Measurements from ENCODE around the gene WDPCP.

- TF ChIP-seq, protein P1, sequence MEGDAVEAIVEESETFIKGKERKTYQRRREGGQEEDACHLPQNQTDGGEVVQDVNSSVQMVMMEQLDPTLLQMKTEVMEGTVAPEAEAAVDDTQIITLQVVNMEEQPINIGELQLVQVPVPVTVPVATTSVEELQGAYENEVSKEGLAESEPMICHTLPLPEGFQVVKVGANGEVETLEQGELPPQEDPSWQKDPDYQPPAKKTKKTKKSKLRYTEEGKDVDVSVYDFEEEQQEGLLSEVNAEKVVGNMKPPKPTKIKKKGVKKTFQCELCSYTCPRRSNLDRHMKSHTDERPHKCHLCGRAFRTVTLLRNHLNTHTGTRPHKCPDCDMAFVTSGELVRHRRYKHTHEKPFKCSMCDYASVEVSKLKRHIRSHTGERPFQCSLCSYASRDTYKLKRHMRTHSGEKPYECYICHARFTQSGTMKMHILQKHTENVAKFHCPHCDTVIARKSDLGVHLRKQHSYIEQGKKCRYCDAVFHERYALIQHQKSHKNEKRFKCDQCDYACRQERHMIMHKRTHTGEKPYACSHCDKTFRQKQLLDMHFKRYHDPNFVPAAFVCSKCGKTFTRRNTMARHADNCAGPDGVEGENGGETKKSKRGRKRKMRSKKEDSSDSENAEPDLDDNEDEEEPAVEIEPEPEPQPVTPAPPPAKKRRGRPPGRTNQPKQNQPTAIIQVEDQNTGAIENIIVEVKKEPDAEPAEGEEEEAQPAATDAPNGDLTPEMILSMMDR (IDR thresholded peaks at IDR 0.05), result no peak
- no peak for TF ChIP-seq EZH2 (IDR thresholded peaks at IDR 0.05; ENCODE audit: borderline replicate concordance, insufficient read depth, low read depth, low read length, poor library complexity, severe bottlenecking)
Measured at GRCh38 chr2:63192889-63193774, 395.1 kb downstream of the WDPCP start.

Data from B cell (primary cell).